Esophagus muscularis mucosa (tissue), 4 donors: ENCODE measurements around the gene ACAP1. TPM values are rescaled to one million over a fixed set of nuclear protein-coding genes. Genes with fewer than 3 reads are reported as not detected.

Experiments
- DNase-seq: peaks from one replicate; pipeline ENCODE4 v3.0.0-alpha.2; 2017; ENCODE audit errors: extremely low spot score
- H3K27ac ChIP-seq, 4 donors: fragments of 200-600 bp; sonication (generic); replicated peaks in 1 of 4; 1 replicate in 3 of 4; 2 replicates in 1 of 4; pipeline ENCODE4 v1.5.1; 2016 to 2019; ENCODE audit warnings: mild to moderate bottlenecking in 1 of 4
- H3K27me3 ChIP-seq, 4 donors: fragments of 200-600 bp; sonication (generic); one replicate each; pipeline versions ENCODE4 v1.5.1 to v1.6.0; 2016 to 2019
- H3K36me3 ChIP-seq, 4 donors: fragments of 200-600 bp; sonication (generic); one replicate each; pipeline ENCODE4 v1.5.1; 2016 to 2019
- H3K4me1 ChIP-seq, 4 donors: fragments of 200-600 bp; sonication (generic); one replicate each; pipeline ENCODE4 v1.5.1; 2016 to 2019
- H3K4me3 ChIP-seq, 4 donors: fragments of 200-600 bp; sonication (generic); 1 replicate in 2 of 4; 2 replicates in 2 of 4; pipeline ENCODE4 v1.5.1; 2016 to 2019; ENCODE audit warnings: mild to moderate bottlenecking in 4 of 4, moderate library complexity in 1 of 4
- H3K9me3 ChIP-seq, 4 donors: fragments of 200-600 bp; sonication (generic); 1 replicate in 3 of 4; 2 replicates in 1 of 4; pipeline ENCODE4 v1.5.1; 2016 to 2019
- EP300 ChIP-seq: sonication (generic); formaldehyde crosslinking; IDR thresholded peaks from one replicate; pipeline ENCODE4 v1.6.1; 2017; ENCODE audit warnings: antibody characterized with exemption
- POLR2A ChIP-seq: fragments of 450-650 bp; IDR thresholded peaks from one replicate; pipeline ENCODE4 v1.6.1; 2017; ENCODE audit warnings: antibody characterized with exemption, moderate library complexity, mild to moderate bottlenecking, low read depth
- POLR2AphosphoS5 ChIP-seq, 2 donors: sonication (generic); formaldehyde crosslinking; IDR thresholded peaks; one replicate each; pipeline ENCODE4 v1.6.1; 2017; ENCODE audit warnings: antibody characterized with exemption in 2 of 2
- WGBS: methylation state at CpG from one replicate; pipeline ENCODE4 v1.1.5; 2018; 5-methylcytosine and 5-hydroxymethylcytosine counted together
- intact Hi-C: fragments of 100-400 bp; cut with DNase I; formaldehyde crosslinking; loops from one replicate; pipeline ENCODE4 v1.15.1; 2023
- total RNA-seq, 4 donors: library from RNA; depleted of rRNA; stranded (reverse); fragments of >200 nt; gene quantifications; one replicate each; pipeline versions ENCODE4 v1.1.0 to v1.2.1, GENCODE V29; 2016
- TF ChIP-seq, protein P1 (sequence below), 3 experiments: fragments of 200-600 bp in 2 of 3; fragments of 450-650 bp in 1 of 3; sonication (generic) in 2 of 3; IDR thresholded peaks; one replicate each; pipeline ENCODE4 v1.5.1; 2017 to 2019; ENCODE audit warnings: antibody characterized with exemption in 3 of 3, mild to moderate bottlenecking in 2 of 3, moderate library complexity in 1 of 3

Gene ACAP1
- total RNA-seq, 4 donors from 2014 or later = 2.1 to 11.4 (median 4.6) TPM

DNA sequence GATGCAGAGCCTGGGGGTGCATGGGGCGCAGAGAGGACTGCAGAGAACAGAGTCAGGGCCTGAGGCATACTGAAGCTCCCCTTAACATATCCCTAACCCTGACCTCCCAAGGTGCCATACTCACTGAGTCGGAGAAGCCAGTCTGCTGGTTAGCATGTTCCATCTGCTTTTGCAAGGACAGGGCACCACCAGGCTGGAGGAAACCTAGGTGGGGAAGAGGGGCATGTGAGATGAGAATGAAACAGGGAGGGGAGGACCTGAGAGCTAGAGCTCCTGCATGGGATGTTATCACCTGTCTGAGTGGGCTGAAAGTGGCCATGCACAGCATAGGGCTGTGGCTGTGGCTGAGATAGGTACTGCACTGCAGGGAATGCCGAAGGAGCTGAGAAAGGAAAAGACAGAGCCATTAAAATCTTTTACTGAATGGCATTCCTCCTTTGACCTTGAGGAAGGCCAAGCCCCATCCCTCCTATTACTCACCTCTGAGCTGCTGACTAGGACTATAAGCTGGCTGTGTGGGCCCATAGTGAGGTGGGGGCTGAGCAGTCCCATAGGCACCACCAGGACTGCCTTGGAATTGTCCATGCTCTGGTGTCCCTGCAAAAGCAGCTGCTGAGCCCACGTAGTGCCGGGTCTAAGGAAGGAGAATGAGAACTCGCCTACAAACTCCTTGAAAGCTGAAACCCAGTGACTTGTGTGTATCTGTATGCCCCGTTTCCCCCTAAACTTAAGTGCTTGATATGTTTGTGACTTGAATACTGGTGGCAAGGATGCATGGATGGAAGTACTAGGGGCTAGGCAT lies 23.0 kb upstream of the ACAP1 start:
- Histone ChIP-seq H3K4me1 (peaks cover 56 to 73% (median 67%) of the 10 kb centered on the region in 4 donors), H3K4me3 (no peak overlapping the region), H3K27me3 (no peaks in the 10 kb centered on the region), H3K27ac (peak overlapping the region; percentile 84 to 94 (median 93)), H3K36me3 (peaks cover 56 to 75% (median 65%) of the 10 kb centered on the region in 4 donors), H3K9me3 (no peaks in the 10 kb centered on the region)
- DNase-seq = no peak
- 89% methylated on average over 7 of the region's 7 CpGs for WGBS
- TF ChIP-seq POLR2AphosphoS5 (IDR thresholded peaks at IDR 0.05) = no peak
- TF ChIP-seq, protein P1, sequence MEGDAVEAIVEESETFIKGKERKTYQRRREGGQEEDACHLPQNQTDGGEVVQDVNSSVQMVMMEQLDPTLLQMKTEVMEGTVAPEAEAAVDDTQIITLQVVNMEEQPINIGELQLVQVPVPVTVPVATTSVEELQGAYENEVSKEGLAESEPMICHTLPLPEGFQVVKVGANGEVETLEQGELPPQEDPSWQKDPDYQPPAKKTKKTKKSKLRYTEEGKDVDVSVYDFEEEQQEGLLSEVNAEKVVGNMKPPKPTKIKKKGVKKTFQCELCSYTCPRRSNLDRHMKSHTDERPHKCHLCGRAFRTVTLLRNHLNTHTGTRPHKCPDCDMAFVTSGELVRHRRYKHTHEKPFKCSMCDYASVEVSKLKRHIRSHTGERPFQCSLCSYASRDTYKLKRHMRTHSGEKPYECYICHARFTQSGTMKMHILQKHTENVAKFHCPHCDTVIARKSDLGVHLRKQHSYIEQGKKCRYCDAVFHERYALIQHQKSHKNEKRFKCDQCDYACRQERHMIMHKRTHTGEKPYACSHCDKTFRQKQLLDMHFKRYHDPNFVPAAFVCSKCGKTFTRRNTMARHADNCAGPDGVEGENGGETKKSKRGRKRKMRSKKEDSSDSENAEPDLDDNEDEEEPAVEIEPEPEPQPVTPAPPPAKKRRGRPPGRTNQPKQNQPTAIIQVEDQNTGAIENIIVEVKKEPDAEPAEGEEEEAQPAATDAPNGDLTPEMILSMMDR (IDR thresholded peaks at IDR 0.05) = peak in 1 of 3 experiments; percentile 17
- intact Hi-C loops = no loop called here

- H3K36me3 ChIP-seq = peaks cover 64 to 84% (median 74%) of the 10 kb centered on the region in 4 donors
- no peaks in the 10 kb centered on the region for H3K27me3 ChIP-seq
- no peak for DNase-seq
- H3K27ac ChIP-seq = peak overlapping the region; percentile 84 to 94 (median 93)
- intact Hi-C loops = no loop called here
- WGBS = 42% methylated on average over 9 of the region's 9 CpGs
- H3K9me3 ChIP-seq = no peaks in the 10 kb centered on the region
- TF ChIP-seq POLR2AphosphoS5 (IDR thresholded peaks at IDR 0.05) (no peak), EP300 (no peak), POLR2A (no peak)
- TF ChIP-seq, protein P1 (IDR thresholded peaks at IDR 0.05) = no peak
- peak overlapping the region; percentile 74 to 93 (median 90) for H3K4me3 ChIP-seq
- H3K4me1 ChIP-seq = peaks cover 53 to 64% (median 60%) of the 10 kb centered on the region in 4 donors
These were observed 22.2 kb upstream of the ACAP1 start for GRCh38 chr17:7313890-7314718.

- H3K36me3 ChIP-seq = peaks cover 59 to 86% (median 73%) of the 10 kb centered on the region in 4 donors
- DNase-seq = peak; percentile 98
These were observed 21.4 kb upstream of the ACAP1 start, which contains the start of gene GPS2 for GRCh38 chr17:7314719-7315569. Gene GPS2 (minus strand): TSS chr17:7315360. CDS start chr17:7315052, 308 bp downstream.

More at GRCh38 chr17:7314719-7315569, 21.4 kb upstream of the ACAP1 start, which contains the start of gene GPS2:
- Histone ChIP-seq H3K9me3 (no peaks in the 10 kb centered on the region), H3K4me3 (peak within 1 kb of the TSS; percentile 74 to 93 (median 90)), H3K27me3 (no peaks in the 10 kb centered on the region), H3K4me1 (peaks cover 45 to 56% (median 52%) of the 10 kb centered on the region in 4 donors), H3K27ac (peak within 1 kb of the TSS; percentile 84 to 94 (median 93))
- WGBS = under 1% methylated on average over 18 of the region's 95 CpGs
- no peak for TF ChIP-seq EP300
- TF ChIP-seq POLR2AphosphoS5 (IDR thresholded peaks at IDR 0.05) = peak; percentile 97 to 99
- TF ChIP-seq POLR2A = peak; percentile 17
- TF ChIP-seq, protein P1 (IDR thresholded peaks at IDR 0.05) = peak in 1 of 3 experiments; percentile 7
- intact Hi-C loops = no loop called here
